ENCODE data around the gene PIAS1.

DNA sequence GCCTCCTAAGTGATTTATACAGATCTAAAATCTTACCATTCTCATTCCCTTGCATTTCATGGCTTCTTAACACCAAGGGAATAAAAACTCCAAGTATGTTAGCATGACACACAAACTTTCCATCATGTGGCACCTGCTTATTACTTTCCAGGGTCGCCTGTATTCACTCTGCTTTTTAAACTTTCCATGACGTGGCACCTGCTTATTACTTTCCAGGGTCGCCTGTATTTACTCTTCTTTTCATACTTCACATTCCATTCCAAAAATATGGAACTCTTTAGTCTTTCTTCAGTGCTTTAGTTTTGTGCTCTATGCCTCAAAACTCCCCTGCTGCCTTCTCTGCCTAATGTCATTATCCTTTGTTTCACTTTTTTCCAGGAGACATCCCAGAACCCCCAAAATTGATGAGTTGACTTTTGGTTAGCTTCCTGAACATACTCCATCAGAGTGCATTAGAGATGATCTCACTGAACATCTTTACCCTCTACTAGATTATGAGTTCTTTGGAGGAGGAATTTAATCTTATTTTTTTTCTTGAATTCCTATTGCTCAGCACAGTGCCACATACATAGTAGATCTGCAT is 104.0 kb downstream of the PIAS1 start:
- TF ChIP-seq, protein P1, sequence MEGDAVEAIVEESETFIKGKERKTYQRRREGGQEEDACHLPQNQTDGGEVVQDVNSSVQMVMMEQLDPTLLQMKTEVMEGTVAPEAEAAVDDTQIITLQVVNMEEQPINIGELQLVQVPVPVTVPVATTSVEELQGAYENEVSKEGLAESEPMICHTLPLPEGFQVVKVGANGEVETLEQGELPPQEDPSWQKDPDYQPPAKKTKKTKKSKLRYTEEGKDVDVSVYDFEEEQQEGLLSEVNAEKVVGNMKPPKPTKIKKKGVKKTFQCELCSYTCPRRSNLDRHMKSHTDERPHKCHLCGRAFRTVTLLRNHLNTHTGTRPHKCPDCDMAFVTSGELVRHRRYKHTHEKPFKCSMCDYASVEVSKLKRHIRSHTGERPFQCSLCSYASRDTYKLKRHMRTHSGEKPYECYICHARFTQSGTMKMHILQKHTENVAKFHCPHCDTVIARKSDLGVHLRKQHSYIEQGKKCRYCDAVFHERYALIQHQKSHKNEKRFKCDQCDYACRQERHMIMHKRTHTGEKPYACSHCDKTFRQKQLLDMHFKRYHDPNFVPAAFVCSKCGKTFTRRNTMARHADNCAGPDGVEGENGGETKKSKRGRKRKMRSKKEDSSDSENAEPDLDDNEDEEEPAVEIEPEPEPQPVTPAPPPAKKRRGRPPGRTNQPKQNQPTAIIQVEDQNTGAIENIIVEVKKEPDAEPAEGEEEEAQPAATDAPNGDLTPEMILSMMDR (IDR thresholded peaks at IDR 0.05) = no peak
- TF ChIP-seq SMC3 (IDR thresholded peaks at IDR 0.05) (no peak), JUNB (IDR thresholded peaks at IDR 0.05) (no peak), RNF2 (IDR thresholded peaks at IDR 0.05; ENCODE audit: borderline replicate concordance, low read depth) (no peak), RAD21 (conservative IDR thresholded peaks at IDR 0.05 in 1 of 2, IDR thresholded peaks at IDR 0.05 in 1 of 2) (no peak)
- TF ChIP-seq, protein P2, sequence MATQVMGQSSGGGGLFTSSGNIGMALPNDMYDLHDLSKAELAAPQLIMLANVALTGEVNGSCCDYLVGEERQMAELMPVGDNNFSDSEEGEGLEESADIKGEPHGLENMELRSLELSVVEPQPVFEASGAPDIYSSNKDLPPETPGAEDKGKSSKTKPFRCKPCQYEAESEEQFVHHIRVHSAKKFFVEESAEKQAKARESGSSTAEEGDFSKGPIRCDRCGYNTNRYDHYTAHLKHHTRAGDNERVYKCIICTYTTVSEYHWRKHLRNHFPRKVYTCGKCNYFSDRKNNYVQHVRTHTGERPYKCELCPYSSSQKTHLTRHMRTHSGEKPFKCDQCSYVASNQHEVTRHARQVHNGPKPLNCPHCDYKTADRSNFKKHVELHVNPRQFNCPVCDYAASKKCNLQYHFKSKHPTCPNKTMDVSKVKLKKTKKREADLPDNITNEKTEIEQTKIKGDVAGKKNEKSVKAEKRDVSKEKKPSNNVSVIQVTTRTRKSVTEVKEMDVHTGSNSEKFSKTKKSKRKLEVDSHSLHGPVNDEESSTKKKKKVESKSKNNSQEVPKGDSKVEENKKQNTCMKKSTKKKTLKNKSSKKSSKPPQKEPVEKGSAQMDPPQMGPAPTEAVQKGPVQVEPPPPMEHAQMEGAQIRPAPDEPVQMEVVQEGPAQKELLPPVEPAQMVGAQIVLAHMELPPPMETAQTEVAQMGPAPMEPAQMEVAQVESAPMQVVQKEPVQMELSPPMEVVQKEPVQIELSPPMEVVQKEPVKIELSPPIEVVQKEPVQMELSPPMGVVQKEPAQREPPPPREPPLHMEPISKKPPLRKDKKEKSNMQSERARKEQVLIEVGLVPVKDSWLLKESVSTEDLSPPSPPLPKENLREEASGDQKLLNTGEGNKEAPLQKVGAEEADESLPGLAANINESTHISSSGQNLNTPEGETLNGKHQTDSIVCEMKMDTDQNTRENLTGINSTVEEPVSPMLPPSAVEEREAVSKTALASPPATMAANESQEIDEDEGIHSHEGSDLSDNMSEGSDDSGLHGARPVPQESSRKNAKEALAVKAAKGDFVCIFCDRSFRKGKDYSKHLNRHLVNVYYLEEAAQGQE (IDR thresholded peaks at IDR 0.05) = no peak
- TF ChIP-seq, protein P3, sequence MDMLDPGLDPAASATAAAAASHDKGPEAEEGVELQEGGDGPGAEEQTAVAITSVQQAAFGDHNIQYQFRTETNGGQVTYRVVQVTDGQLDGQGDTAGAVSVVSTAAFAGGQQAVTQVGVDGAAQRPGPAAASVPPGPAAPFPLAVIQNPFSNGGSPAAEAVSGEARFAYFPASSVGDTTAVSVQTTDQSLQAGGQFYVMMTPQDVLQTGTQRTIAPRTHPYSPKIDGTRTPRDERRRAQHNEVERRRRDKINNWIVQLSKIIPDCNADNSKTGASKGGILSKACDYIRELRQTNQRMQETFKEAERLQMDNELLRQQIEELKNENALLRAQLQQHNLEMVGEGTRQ (IDR thresholded peaks at IDR 0.05) = no peak
- TF ChIP-seq, protein P4, sequence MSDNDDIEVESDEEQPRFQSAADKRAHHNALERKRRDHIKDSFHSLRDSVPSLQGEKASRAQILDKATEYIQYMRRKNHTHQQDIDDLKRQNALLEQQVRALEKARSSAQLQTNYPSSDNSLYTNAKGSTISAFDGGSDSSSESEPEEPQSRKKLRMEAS (IDR thresholded peaks at IDR 0.05) = no peak
